ENCODE data around the gene POLR3A.

POLR3A gene

GRCh38 chr10:77941790-77942189 lies 87.5 kb downstream of the POLR3A start:
- no peak for DNase-seq

- no peak for DNase-seq
These were observed 88.7 kb downstream of the POLR3A start for GRCh38 chr10:77940627-77941026.

- no peak for DNase-seq
These were observed 89.1 kb downstream of the POLR3A start for GRCh38 chr10:77940225-77940624.

DNA sequence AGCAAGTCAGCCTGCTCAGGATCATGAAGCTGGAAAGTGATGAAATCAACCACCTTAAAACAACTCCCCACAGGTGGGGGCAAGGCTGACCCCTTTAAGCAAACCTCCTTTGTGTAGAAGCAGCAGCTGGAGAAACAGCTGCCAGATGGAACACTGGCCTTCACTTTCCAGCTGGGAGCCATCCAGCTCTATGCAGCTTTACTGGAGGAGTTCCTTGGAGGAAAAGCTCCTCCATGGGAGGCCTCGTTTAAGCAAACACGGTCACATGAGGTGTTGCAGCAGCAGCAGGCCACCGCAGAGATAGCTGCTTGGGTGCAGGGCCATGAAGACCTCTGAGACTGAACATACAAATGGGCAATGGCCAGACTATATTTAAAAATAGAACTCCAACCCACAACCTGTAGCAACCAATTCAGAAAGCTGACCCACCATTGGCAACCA lies 89.7 kb downstream of the POLR3A start:
- DNase-seq = no peak

- no peak for DNase-seq
These were observed 92.4 kb downstream of the POLR3A start for GRCh38 chr10:77936697-77937567.

- DNase-seq = no peak
These were observed 97.1 kb downstream of the POLR3A start for GRCh38 chr10:77932016-77932715.

- DNase-seq = no peak
These were observed 101.7 kb downstream of the POLR3A start for GRCh38 chr10:77927402-77928246.

GRCh38 chr10:77926566-77927401 lies 102.5 kb downstream of the POLR3A start, which contains the start of gene DLG5:
Gene DLG5 (minus strand): TSS chr10:77926755. CDS start chr10:77926520, 235 bp downstream.
- DNase-seq = no peak

GRCh38 chr10:77925795-77926565 lies 103.3 kb downstream of the POLR3A start:
- no peak for DNase-seq

DNA sequence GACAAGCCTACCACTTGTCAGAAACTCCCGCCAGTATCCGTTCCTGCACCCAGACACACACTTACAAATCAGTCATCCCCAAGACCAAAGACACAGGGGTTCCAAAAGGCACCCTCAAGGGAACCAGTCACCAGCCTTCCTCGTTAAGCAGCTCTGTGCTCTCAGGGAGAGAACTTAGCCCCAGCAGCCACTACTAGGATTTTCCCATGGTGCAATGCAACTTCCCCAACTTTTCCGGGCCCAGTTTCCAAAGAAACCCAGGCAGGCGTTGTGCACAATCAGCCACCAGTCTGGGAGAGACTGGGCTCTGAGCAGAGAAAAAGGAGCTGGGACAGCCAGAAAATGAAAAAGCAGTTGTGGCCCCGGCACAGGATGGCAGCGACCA lies 103.9 kb downstream of the POLR3A start:
- no peak for DNase-seq

- DNase-seq = no peak
These were observed 106.6 kb downstream of the POLR3A start for GRCh38 chr10:77922566-77923179.

DNA sequence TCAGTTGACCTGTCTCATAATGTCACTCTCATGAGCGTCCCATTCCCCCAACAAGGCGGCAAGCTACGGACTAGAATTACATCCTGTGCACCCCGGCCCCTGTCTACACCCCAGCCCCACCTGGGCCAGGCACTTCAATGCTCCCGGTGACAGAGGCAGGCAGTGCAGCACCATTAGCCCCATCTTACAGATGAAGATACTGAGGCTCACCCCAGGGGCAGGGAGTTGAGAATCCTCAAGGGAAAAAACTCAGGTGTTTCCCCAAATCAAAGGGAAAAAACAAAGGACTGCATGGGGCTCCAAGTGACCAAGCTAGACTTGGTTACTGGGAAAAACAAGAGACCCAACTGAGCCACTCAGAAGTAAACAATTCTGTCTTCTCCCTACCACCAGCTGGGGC lies 107.3 kb downstream of the POLR3A start:
- no peak for DNase-seq

- DNase-seq = no peak
These were observed 107.9 kb downstream of the POLR3A start for GRCh38 chr10:77921395-77921794.

GRCh38 chr10:77920495-77920894 lies 108.8 kb downstream of the POLR3A start:
- DNase-seq = no peak

DNA sequence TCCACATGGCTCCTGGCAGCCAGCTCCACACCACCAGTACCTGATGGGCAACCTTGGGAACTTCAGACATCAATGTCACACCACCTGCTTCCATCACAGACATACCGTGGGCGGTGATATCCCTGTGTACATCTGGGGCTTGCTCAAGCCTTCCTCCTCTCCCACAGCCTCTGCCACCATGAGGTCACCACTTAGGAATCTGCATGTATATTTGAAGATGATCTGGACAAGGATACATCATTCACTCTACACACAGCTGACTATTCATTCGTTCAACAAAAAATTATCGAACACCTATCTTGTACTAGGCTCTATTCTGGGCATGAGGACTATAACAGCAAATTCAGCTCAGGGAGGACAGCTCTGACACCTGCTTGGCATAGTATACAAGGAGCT lies 109.6 kb downstream of the POLR3A start:
- no peak for DNase-seq

Data from CD4-positive, alpha-beta T cell treated with Interleukin-15 for 1 hour (primary cell).